ENCODE results near the gene CACNG5.

Gene CACNG5

DNA sequence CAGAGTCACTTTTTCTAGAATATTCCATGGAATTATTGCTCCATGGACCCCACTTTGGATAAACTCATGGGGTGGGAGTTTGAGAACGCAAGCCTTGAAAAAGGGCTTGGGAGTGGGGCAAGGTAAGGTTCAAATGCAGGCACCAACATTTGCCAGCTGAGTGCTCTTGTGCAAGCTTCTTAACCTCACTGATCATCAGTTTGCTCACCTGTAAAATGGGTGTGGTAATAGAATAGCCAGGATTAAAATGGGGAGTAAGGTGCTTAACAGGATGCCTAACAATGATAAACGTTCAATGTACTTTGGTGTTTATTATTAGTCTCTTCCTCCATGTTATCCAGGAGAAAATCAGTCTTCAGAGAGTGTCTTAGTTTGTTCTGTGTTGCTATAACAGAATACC lies 39.0 kb downstream of the CACNG5 start:
- Histone ChIP-seq H4K20me1 (ENCODE audit: insufficient read depth, low read length) (no peaks in the 10 kb centered on the region), H3K4me3 (ENCODE audit: low read length) (no peak overlapping the region), H3K27me3 (ENCODE audit: low read depth, low read length) (peaks cover 18% of the 10 kb centered on the region)

GRCh38 chr17:66884931-66885330 lies 50.0 kb downstream of the CACNG5 start:
- Histone ChIP-seq H4K20me1 (ENCODE audit: insufficient read depth, low read length) (no peaks in the 10 kb centered on the region), H3K36me3 (replicated peaks; ENCODE audit: low read depth, low read length) (no peaks in the 10 kb centered on the region), H3K9me3 (ENCODE audit: insufficient read depth, low read length) (no peaks in the 10 kb centered on the region), H3K4me2 (ENCODE audit: low read length) (no peak overlapping the region), H3K79me2 (ENCODE audit: low read length) (no peaks in the 10 kb centered on the region), H3K4me1 (ENCODE audit: low read length) (no peaks in the 10 kb centered on the region), H3K27me3 (ENCODE audit: low read depth, low read length) (no peaks in the 10 kb centered on the region), H2AFZ (ENCODE audit: low read depth, low read length) (no peak overlapping the region), H3K4me3 (ENCODE audit: low read length) (no peak overlapping the region), H3K27ac (ENCODE audit: low read length) (no peak overlapping the region), H3K9ac (ENCODE audit: low read length) (no peak overlapping the region)
- TF ChIP-seq EZH2phosphoT487 (IDR thresholded peaks at IDR 0.05; ENCODE audit: low read depth) = no peak
- TF ChIP-seq, protein P1, sequence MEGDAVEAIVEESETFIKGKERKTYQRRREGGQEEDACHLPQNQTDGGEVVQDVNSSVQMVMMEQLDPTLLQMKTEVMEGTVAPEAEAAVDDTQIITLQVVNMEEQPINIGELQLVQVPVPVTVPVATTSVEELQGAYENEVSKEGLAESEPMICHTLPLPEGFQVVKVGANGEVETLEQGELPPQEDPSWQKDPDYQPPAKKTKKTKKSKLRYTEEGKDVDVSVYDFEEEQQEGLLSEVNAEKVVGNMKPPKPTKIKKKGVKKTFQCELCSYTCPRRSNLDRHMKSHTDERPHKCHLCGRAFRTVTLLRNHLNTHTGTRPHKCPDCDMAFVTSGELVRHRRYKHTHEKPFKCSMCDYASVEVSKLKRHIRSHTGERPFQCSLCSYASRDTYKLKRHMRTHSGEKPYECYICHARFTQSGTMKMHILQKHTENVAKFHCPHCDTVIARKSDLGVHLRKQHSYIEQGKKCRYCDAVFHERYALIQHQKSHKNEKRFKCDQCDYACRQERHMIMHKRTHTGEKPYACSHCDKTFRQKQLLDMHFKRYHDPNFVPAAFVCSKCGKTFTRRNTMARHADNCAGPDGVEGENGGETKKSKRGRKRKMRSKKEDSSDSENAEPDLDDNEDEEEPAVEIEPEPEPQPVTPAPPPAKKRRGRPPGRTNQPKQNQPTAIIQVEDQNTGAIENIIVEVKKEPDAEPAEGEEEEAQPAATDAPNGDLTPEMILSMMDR (IDR thresholded peaks at IDR 0.05; ENCODE audit: low read depth, low read length) = no peak

More for the DNA sequence above, 39.0 kb downstream of the CACNG5 start:
- Histone ChIP-seq H3K4me1 (ENCODE audit: low read length) (no peaks in the 10 kb centered on the region), H2AFZ (ENCODE audit: low read depth, low read length) (no peak overlapping the region), H3K9ac (ENCODE audit: low read length) (no peak overlapping the region), H3K27ac (ENCODE audit: low read length) (no peak overlapping the region), H3K79me2 (ENCODE audit: low read length) (no peaks in the 10 kb centered on the region), H3K36me3 (replicated peaks; ENCODE audit: low read depth, low read length) (no peaks in the 10 kb centered on the region), H3K9me3 (ENCODE audit: insufficient read depth, low read length) (no peaks in the 10 kb centered on the region), H3K4me2 (ENCODE audit: low read length) (no peak overlapping the region)
- TF ChIP-seq EZH2phosphoT487 (IDR thresholded peaks at IDR 0.05; ENCODE audit: low read depth) = no peak
- TF ChIP-seq, protein P1 (IDR thresholded peaks at IDR 0.05; ENCODE audit: low read depth, low read length) = no peak

DNA sequence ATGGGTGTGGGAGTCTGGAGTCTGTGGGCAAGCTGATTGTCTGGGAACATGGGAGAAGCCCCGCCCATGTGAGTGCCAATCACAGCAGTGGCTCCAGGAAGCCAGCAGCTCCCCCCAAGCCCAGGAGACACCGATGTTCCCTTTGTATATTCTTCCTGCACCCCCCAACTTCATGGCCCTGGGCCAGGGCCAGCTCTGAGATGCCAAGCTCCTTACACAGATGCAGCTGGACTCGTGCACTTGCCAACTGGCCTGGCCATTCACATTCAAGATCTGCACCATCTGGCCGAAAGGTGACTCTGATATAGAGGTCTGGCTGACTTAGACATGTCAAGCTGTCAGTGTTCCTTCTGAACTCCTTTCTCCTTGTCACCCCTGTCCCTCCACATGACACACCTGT lies 50.5 kb downstream of the CACNG5 start:
- Histone ChIP-seq H3K27me3 (ENCODE audit: low read depth, low read length) (no peaks in the 10 kb centered on the region), H3K9me3 (ENCODE audit: insufficient read depth, low read length) (no peaks in the 10 kb centered on the region)

DNA sequence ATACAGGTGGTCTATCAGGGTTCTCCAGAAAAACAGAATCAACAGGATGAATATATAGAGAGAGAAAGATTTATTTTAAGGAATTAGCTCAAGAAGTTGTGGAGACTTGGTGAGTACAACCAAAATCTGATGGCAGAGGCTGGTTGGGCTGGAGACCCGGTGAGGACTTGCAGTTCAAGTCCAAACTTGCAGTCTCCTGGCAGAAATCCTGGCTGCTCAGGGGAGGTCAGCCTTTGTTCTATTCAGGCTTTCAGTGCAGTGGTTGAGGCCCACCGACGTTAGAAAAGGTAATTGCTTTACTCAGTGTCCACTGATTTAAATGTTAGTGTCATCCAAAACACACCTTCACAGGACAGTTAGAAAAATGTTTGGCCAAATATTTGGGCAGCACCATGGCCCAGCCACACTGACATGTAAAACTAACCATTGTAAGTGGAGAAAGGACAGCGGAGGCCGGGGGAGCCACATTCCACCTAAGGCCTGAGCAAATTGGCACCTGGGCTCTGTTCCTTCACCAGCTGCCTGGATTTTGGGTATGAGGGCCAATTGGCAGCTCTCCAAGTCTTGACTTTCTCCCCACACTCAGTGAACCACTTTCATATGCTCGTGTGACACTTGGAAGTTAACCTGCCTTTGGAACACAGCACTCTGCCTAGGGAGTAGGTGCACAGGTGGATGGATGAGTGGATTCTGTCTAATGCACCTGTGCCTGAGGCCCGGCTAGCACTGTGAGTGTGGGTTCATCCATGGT lies 54.7 kb downstream of the CACNG5 start:
- Histone ChIP-seq H3K9ac (ENCODE audit: low read length) (no peak overlapping the region), H3K79me2 (ENCODE audit: low read length) (no peaks in the 10 kb centered on the region), H3K4me3 (ENCODE audit: low read length) (no peak overlapping the region), H2AFZ (ENCODE audit: low read depth, low read length) (no peak overlapping the region), H3K27ac (ENCODE audit: low read length) (no peak overlapping the region), H3K36me3 (replicated peaks; ENCODE audit: low read depth, low read length) (no peaks in the 10 kb centered on the region), H3K27me3 (ENCODE audit: low read depth, low read length) (no peaks in the 10 kb centered on the region), H3K4me2 (ENCODE audit: low read length) (no peak overlapping the region), H3K4me1 (ENCODE audit: low read length) (no peaks in the 10 kb centered on the region), H3K9me3 (ENCODE audit: insufficient read depth, low read length) (no peaks in the 10 kb centered on the region), H4K20me1 (ENCODE audit: insufficient read depth, low read length) (no peaks in the 10 kb centered on the region)
- TF ChIP-seq, protein P1 (IDR thresholded peaks at IDR 0.05; ENCODE audit: low read depth, low read length) = no peak
- TF ChIP-seq EZH2phosphoT487 (IDR thresholded peaks at IDR 0.05; ENCODE audit: low read depth) = no peak

More for the DNA sequence above, 50.5 kb downstream of the CACNG5 start:
- Histone ChIP-seq H3K9ac (ENCODE audit: low read length) (no peak overlapping the region), H3K36me3 (replicated peaks; ENCODE audit: low read depth, low read length) (no peaks in the 10 kb centered on the region), H2AFZ (ENCODE audit: low read depth, low read length) (no peak overlapping the region), H4K20me1 (ENCODE audit: insufficient read depth, low read length) (no peaks in the 10 kb centered on the region), H3K4me2 (ENCODE audit: low read length) (no peak overlapping the region), H3K79me2 (ENCODE audit: low read length) (no peaks in the 10 kb centered on the region), H3K27ac (ENCODE audit: low read length) (no peak overlapping the region), H3K4me3 (ENCODE audit: low read length) (no peak overlapping the region), H3K4me1 (ENCODE audit: low read length) (no peaks in the 10 kb centered on the region)
- TF ChIP-seq EZH2phosphoT487 (IDR thresholded peaks at IDR 0.05; ENCODE audit: low read depth) = no peak
- TF ChIP-seq, protein P1 (IDR thresholded peaks at IDR 0.05; ENCODE audit: low read depth, low read length) = no peak

All from OCI-LY3 (cell line).